Measurements from ENCODE around the gene HK3. TPM values are rescaled to one million over a fixed set of nuclear protein-coding genes. Genes with fewer than 3 reads are reported as not detected.

Gene HK3
- total RNA-seq, 1 donor from 2014 or later: not detected

- no peak for DNase-seq (ENCODE audit: low spot score)
- peaks cover 48% of the 10 kb centered on the region for H3K4me1 ChIP-seq
- TF ChIP-seq CTCF (IDR thresholded peaks at IDR 0.05) (no peak), EZH2phosphoT487 (IDR thresholded peaks at IDR 0.05) (no peak), EZH2 (IDR thresholded peaks at IDR 0.05) (no peak)
- H3K4me2 ChIP-seq: peak overlapping the region; percentile 83
- Mint-ChIP-seq H3K27me3 (ENCODE audit: insufficient read depth, low read depth) (peaks cover 14% of the 10 kb centered on the region), H3K27ac (no peak overlapping the region), H3K4me1 (peaks cover 39% of the 10 kb centered on the region), H3K9me3 (no peaks in the 10 kb centered on the region), H3K4me3 (peak overlapping the region; percentile 52), H3K36me3 (no peaks in the 10 kb centered on the region)
- no peak overlapping the region for H2AFZ ChIP-seq (replicated peaks)
- no peaks in the 10 kb centered on the region for H3K36me3 ChIP-seq
- H3K27ac ChIP-seq: peak overlapping the region; percentile 84
- peaks cover 4% of the 10 kb centered on the region for H4K20me1 ChIP-seq (ENCODE audit: low read depth)
- peaks cover 35% of the 10 kb centered on the region for H3F3A ChIP-seq (ENCODE audit: low read depth)
- H3K4me3 ChIP-seq: no peak overlapping the region
- H3K27me3 ChIP-seq: no peaks in the 10 kb centered on the region
- no peaks in the 10 kb centered on the region for H3K9me3 ChIP-seq (ENCODE audit: low read depth)
- H3K79me2 ChIP-seq (ENCODE audit: low read depth): no peaks in the 10 kb centered on the region
- H3K9ac ChIP-seq: no peak overlapping the region
Measured at GRCh38 chr5:176868126-176868525, 31.0 kb downstream of the HK3 start.

DNA sequence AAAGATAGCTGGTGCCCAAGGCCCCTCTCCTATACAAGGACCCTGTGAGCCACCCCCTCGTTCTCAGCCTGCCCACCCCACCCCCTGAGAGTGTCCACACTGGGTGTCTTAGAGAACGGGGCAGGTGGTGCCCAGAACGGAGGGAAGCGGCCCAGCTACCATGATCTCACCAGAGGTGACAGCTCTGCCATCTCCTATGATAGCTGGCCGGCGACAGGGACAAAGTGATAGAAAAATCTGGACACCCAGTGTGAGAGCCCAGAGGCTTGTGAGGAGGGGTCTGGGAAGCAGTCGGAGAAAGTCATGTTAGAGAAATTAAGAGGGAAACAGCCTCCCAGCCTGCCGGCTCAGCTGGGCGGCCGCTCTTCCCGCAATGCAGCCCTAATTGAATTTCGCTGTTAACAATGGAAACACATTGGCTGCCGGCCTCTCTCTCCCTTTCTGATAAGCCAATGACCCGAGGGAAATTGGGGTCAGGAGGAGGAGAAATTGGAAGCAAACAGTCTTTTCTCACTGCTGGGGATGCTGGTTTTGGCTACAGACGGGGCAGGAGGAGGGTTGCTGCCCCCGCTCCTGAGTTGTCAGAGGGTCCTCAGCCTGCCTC, 32.3 kb downstream of the HK3 start:
- peaks cover 16% of the 10 kb centered on the region for H3K27me3 Mint-ChIP-seq (ENCODE audit: insufficient read depth, low read depth)
- peak; percentile 95 for DNase-seq (ENCODE audit: low spot score)
- TF ChIP-seq EZH2 (IDR thresholded peaks at IDR 0.05) (no peak), EZH2phosphoT487 (IDR thresholded peaks at IDR 0.05) (no peak), CTCF (IDR thresholded peaks at IDR 0.05) (no peak)
- H3F3A ChIP-seq (ENCODE audit: low read depth): peaks cover 41% of the 10 kb centered on the region
- H3K4me3 ChIP-seq: peak overlapping the region; percentile 34
- peaks cover 61% of the 10 kb centered on the region for H3K4me1 ChIP-seq
- H4K20me1 ChIP-seq (ENCODE audit: low read depth): peaks cover 4% of the 10 kb centered on the region
- no peaks in the 10 kb centered on the region for H3K36me3 Mint-ChIP-seq
- peak overlapping the region; percentile 68 for H3K4me3 Mint-ChIP-seq
- no peaks in the 10 kb centered on the region for H3K36me3 ChIP-seq
- no peak overlapping the region for H3K9ac ChIP-seq
- no peaks in the 10 kb centered on the region for H3K9me3 ChIP-seq (ENCODE audit: low read depth)
- H3K9me3 Mint-ChIP-seq: no peaks in the 10 kb centered on the region
- H2AFZ ChIP-seq (replicated peaks): no peak overlapping the region
- peak overlapping the region; percentile 54 for H3K27ac Mint-ChIP-seq
- no peaks in the 10 kb centered on the region for H3K79me2 ChIP-seq (ENCODE audit: low read depth)
- peak overlapping the region; percentile 83 for H3K4me2 ChIP-seq
- H3K27ac ChIP-seq: peak overlapping the region; percentile 84
- peaks cover 45% of the 10 kb centered on the region for H3K4me1 Mint-ChIP-seq
- no peaks in the 10 kb centered on the region for H3K27me3 ChIP-seq

DNA sequence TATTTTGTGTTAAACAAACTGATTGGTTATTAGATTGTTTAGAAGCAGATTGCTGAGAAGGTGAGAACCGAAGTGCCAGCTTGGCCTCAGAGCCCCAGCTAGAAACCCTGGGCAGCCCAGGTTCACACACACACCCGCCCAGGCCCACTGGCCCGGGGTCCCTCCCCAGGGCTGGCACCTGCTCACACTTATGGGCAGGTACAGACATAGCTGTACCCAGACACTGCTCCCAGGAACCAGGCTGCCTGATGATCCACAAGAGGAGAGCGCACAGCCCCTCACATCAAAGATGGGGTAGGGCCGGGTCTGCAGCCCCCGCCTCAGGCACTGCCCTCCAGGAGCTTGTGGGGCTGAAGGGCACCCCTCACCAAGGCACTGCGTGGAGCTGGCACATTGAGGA, 33.2 kb downstream of the HK3 start:
- peak overlapping the region; percentile 83 for H3K4me2 ChIP-seq
- H3K9me3 ChIP-seq (ENCODE audit: low read depth): no peaks in the 10 kb centered on the region
- H4K20me1 ChIP-seq (ENCODE audit: low read depth): peaks cover 4% of the 10 kb centered on the region
- no peak overlapping the region for H3K4me3 ChIP-seq
- peaks cover 64% of the 10 kb centered on the region for H3K4me1 ChIP-seq
- no peaks in the 10 kb centered on the region for H3K9me3 Mint-ChIP-seq
- peak overlapping the region; percentile 81 for H3K27ac Mint-ChIP-seq
- no peak for DNase-seq (ENCODE audit: low spot score)
- H3K27me3 Mint-ChIP-seq (ENCODE audit: insufficient read depth, low read depth): peaks cover 16% of the 10 kb centered on the region
- no peaks in the 10 kb centered on the region for H3K36me3 Mint-ChIP-seq
- TF ChIP-seq CTCF (IDR thresholded peaks at IDR 0.05) (no peak), EZH2phosphoT487 (IDR thresholded peaks at IDR 0.05) (no peak), EZH2 (IDR thresholded peaks at IDR 0.05) (no peak)
- no peaks in the 10 kb centered on the region for H3K36me3 ChIP-seq
- peaks cover 41% of the 10 kb centered on the region for H3F3A ChIP-seq (ENCODE audit: low read depth)
- H3K4me1 Mint-ChIP-seq: peaks cover 45% of the 10 kb centered on the region
- no peaks in the 10 kb centered on the region for H3K79me2 ChIP-seq (ENCODE audit: low read depth)
- H3K27ac ChIP-seq: peak overlapping the region; percentile 81
- no peaks in the 10 kb centered on the region for H3K27me3 ChIP-seq
- no peak overlapping the region for H3K9ac ChIP-seq
- H3K4me3 Mint-ChIP-seq: no peak overlapping the region
- H2AFZ ChIP-seq (replicated peaks): no peak overlapping the region

All from neural progenitor cell (in vitro differentiated cells).